Fibroblast of the aortic adventitia (primary cell): ENCODE results near the gene CYP24A1. TPM values are rescaled to one million over a fixed set of nuclear protein-coding genes. Genes with fewer than 3 reads are reported as not detected.

ENCODE experiments used
- DNase-seq: peaks from one replicate; pipeline ENCODE4 v3.0.0-alpha.2; 2010; ENCODE audit warnings: low read depth
- H3K4me3 ChIP-seq: 2 replicates; pipeline ENCODE4 v1.5.1; 2011; ENCODE audit warnings: low read depth, mild to moderate bottlenecking, control low read depth, low read length, moderate library complexity
- total RNA-seq: library from RNA; depleted of rRNA; stranded (reverse); fragments of >200 nt; gene quantifications from 2 replicates; pipeline ENCODE4 v1.2.3, GENCODE V29; 2012; ENCODE audit warnings: low replicate concordance
- TF ChIP-seq, protein P1 (sequence below): IDR thresholded peaks from 2 replicates; pipeline ENCODE4 v1.5.1; 2011; ENCODE audit warnings: mild to moderate bottlenecking, low read length, control low read depth, inconsistent platforms; ENCODE audit not compliant: insufficient read depth

Gene CYP24A1
- total RNA-seq, 1 donor = not detected

GRCh38 chr20:54177378-54177777 lies 3.6 kb upstream of the CYP24A1 start:
- H3K4me3 ChIP-seq = no peak overlapping the region
- no peak for DNase-seq
- TF ChIP-seq, protein P1, sequence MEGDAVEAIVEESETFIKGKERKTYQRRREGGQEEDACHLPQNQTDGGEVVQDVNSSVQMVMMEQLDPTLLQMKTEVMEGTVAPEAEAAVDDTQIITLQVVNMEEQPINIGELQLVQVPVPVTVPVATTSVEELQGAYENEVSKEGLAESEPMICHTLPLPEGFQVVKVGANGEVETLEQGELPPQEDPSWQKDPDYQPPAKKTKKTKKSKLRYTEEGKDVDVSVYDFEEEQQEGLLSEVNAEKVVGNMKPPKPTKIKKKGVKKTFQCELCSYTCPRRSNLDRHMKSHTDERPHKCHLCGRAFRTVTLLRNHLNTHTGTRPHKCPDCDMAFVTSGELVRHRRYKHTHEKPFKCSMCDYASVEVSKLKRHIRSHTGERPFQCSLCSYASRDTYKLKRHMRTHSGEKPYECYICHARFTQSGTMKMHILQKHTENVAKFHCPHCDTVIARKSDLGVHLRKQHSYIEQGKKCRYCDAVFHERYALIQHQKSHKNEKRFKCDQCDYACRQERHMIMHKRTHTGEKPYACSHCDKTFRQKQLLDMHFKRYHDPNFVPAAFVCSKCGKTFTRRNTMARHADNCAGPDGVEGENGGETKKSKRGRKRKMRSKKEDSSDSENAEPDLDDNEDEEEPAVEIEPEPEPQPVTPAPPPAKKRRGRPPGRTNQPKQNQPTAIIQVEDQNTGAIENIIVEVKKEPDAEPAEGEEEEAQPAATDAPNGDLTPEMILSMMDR = no peak

DNA sequence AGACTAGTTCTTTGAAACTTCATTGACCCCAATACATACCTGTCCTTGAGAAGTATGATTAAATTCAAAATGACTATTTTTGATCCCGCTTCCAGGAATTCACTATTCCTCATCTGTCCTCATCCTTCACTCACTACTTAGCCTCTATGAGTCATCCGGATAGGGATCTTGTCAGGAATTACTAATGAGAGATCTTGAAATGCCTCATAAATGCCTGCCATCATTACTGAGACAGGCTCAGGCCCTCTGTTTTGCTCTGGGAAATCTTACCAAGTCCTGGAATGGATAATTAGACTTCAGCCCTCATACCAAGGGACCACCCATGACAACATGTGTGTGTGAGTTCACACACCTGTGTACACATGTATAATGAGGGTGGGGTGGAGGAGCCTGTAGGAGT lies 2.8 kb upstream of the CYP24A1 start:
- no peak for DNase-seq
- no peak overlapping the region for H3K4me3 ChIP-seq
- TF ChIP-seq, protein P1 = no peak

DNA sequence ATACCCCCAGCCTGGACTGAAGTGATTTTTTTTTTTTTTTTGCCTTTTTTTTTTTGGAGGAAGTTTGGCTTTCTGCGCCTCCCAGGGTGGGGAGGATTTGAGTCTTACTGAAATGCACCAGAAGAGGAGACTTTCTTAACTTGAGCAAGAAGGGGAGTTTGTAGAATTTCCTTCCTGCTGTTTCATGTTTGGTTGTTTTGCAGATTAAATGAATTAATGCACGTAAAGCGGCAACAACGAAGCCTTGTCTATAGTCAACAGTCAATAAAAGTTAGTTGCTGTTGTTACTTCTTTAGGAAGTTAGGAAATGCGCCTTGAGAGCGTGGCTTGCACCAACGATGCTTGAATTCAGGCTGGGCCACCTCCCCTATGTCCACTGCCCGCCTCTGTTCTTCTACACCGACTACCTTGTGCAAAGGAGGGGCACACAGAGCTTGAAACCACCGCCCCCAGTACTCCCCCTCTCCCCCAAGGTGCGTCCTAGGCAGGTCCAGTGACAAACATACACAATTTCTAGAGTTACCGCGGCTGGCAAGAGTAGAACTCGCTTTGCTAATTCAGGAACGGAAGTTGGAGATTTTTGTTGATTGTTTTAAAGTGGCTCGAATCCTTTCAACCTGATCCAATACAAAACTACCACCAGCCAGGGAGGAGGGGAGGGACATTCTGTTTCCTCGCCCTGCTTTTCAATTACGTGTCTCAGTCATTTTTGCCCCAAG lies 830 bp upstream of the CYP24A1 start:
- TF ChIP-seq, protein P1 = no peak
- no peak for DNase-seq
- no peak overlapping the region for H3K4me3 ChIP-seq

GRCh38 chr20:54172856-54173652 lies 732 bp downstream of the CYP24A1 start:
- DNase-seq = no peak

DNA sequence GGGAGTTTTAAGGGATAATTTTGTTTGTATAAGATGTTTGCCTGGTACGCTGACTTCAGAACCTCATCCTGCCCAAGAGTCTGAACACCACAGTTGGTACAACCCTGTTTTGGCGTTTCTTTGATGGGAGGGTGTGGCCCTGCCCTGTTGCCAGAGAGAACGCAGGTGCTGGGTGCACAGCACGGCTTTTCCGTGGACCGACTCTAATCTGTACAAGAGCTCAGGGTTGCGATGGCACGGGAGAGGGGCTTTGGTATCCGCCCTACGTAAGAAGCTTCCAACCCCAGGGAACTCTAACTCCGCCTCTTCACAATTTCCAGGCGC lies 1.3 kb downstream of the CYP24A1 start:
- TF ChIP-seq, protein P1 = no peak
- DNase-seq = no peak
- H3K4me3 ChIP-seq = no peak overlapping the region

More at GRCh38 chr20:54172856-54173652, 732 bp downstream of the CYP24A1 start:
- H3K4me3 ChIP-seq = no peak overlapping the region
- TF ChIP-seq, protein P1 = no peak

DNA sequence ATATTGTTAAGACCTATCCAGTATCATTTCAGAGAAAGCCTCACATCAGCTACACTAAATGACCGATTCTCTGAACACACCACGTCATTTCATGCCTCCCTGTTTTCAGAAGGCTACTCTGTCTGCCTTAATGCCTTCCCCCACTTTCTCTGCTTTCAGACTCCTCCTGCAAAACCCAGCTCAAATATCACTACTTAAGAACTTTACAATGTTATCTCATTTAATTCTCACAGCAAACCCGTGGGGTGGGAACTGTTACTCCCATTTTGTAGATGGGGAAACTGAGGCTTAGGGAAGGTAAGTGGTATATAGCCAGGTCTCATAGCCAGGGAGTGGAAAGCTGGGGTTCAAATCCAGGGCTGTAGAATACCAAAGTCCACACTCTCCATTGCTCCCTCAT lies 2.8 kb downstream of the CYP24A1 start:
- TF ChIP-seq, protein P1 = no peak
- no peak for DNase-seq
- H3K4me3 ChIP-seq = no peak overlapping the region
